Measurements from ENCODE around the gene SOWAHA.
A peak's percentile ranks its signal among the peaks of the same experiment; 100 is the strongest.

Gene SOWAHA

DNA sequence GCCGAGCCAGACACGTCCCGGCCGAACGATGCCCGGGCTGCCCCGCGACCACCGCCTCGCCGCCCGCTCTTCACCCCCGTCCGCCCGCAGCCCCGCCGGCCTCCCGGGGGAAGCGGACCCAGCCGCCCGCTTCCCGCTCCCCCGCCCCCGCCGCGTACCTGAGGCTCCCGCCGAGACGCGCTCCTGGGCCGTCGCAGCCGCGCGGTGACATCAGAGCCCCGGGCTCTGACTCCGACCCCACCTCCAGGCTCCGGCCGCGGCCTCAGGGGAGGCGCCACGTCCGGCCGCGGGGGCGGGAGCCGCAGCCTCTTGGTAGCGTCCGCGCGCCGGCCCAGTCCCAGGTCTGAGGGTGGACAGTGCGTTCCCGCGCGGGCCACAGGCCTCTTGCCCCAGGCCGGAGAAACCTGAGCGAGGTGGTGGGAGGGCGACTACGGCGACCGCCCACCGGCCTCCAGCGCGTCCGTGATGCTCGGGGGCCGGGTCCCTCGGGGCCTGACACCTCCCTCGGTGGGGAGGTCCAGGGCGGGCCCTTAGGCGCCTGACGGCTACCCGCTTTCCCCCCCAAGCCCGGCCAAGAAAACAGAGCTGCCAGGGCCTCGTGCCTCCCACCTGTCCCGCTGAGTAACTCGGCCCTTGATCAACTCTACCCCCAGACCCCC is 17.5 kb downstream of the SOWAHA start, which contains the start of gene SHROOM1:
Gene SHROOM1, minus strand, starts transcription at position 212 of the 659 bp plus-strand sequence. CDS start 4,507 bp downstream, outside the sequence.
- TF ChIP-seq TAF1 (IDR thresholded peaks at IDR 0.05; ENCODE audit: low read depth): peak; percentile 64
- TF ChIP-seq EP300 (IDR thresholded peaks at IDR 0.05; ENCODE audit: borderline replicate concordance): no peak
- TF ChIP-seq EGR1 (IDR thresholded peaks at IDR 0.05): peak; percentile 89

DNA sequence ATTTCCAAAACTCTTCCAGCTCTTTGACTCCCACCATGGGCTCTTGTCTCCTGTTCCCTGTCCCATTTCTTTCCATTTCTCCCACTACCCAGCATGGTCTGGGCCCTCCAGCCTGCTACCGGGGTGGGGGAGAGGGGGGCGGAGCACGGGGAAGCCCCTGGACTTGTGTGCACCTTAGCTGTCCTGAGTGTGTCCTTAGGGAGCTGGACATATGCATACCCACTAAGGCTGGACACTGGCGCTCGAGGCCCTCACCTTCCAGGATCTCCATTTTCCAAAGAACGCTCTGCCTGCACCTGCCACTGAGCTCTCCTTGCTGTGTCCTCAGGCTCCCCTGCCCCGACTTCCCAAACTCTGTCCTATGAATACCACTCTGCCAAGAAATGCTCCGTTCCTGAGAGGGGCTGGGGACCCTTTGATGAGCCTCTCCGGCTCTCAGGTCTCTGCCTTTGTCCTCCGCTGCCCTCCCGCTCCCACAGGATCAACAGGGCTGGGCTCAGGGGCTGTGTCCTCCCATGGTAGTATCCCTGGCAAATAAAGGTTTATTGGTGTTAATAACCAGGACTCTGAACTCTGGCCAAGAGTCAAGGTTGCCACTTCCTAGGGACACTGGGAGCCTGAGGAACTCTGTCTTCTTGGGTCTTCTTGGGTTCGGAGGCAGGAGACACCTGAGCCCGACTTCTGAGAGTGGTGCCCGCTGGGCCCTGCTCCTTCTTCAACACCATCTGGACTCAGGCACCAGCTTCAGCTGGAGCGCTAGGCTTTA is 18.2 kb downstream of the SOWAHA start:
- TF ChIP-seq TAF1 (IDR thresholded peaks at IDR 0.05; ENCODE audit: low read depth) (no peak), EGR1 (IDR thresholded peaks at IDR 0.05) (no peak), TEAD4 (IDR thresholded peaks at IDR 0.05) (no peak), ZBTB7A (IDR thresholded peaks at IDR 0.05; ENCODE audit: low read depth) (no peak), NFIC (IDR thresholded peaks at IDR 0.05) (no peak), CEBPB (IDR thresholded peaks at IDR 0.05) (no peak), EP300 (IDR thresholded peaks at IDR 0.05; ENCODE audit: borderline replicate concordance) (no peak), FOXM1 (IDR thresholded peaks at IDR 0.05; ENCODE audit: borderline replicate concordance, low read depth) (no peak), TCF12 (IDR thresholded peaks at IDR 0.05; ENCODE audit: low read depth) (no peak), RAD21 (IDR thresholded peaks at IDR 0.05; ENCODE audit: low read depth) (no peak), YY1 (IDR thresholded peaks at IDR 0.05; ENCODE audit: low read depth) (no peak)
- TF ChIP-seq, protein P1, sequence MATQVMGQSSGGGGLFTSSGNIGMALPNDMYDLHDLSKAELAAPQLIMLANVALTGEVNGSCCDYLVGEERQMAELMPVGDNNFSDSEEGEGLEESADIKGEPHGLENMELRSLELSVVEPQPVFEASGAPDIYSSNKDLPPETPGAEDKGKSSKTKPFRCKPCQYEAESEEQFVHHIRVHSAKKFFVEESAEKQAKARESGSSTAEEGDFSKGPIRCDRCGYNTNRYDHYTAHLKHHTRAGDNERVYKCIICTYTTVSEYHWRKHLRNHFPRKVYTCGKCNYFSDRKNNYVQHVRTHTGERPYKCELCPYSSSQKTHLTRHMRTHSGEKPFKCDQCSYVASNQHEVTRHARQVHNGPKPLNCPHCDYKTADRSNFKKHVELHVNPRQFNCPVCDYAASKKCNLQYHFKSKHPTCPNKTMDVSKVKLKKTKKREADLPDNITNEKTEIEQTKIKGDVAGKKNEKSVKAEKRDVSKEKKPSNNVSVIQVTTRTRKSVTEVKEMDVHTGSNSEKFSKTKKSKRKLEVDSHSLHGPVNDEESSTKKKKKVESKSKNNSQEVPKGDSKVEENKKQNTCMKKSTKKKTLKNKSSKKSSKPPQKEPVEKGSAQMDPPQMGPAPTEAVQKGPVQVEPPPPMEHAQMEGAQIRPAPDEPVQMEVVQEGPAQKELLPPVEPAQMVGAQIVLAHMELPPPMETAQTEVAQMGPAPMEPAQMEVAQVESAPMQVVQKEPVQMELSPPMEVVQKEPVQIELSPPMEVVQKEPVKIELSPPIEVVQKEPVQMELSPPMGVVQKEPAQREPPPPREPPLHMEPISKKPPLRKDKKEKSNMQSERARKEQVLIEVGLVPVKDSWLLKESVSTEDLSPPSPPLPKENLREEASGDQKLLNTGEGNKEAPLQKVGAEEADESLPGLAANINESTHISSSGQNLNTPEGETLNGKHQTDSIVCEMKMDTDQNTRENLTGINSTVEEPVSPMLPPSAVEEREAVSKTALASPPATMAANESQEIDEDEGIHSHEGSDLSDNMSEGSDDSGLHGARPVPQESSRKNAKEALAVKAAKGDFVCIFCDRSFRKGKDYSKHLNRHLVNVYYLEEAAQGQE (IDR thresholded peaks at IDR 0.05; ENCODE audit: low read depth): no peak

- TF ChIP-seq, protein P2, sequence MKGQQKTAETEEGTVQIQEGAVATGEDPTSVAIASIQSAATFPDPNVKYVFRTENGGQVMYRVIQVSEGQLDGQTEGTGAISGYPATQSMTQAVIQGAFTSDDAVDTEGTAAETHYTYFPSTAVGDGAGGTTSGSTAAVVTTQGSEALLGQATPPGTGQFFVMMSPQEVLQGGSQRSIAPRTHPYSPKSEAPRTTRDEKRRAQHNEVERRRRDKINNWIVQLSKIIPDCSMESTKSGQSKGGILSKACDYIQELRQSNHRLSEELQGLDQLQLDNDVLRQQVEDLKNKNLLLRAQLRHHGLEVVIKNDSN (IDR thresholded peaks at IDR 0.05): no peak
- TF ChIP-seq NFIC (IDR thresholded peaks at IDR 0.05) (no peak), TEAD4 (IDR thresholded peaks at IDR 0.05) (no peak), ZBTB7A (IDR thresholded peaks at IDR 0.05; ENCODE audit: low read depth) (no peak), RAD21 (IDR thresholded peaks at IDR 0.05; ENCODE audit: low read depth) (no peak), EP300 (IDR thresholded peaks at IDR 0.05; ENCODE audit: borderline replicate concordance) (no peak), TAF1 (IDR thresholded peaks at IDR 0.05; ENCODE audit: low read depth) (no peak), EGR1 (IDR thresholded peaks at IDR 0.05) (no peak), CREB1 (IDR thresholded peaks at IDR 0.05; ENCODE audit: low read depth) (no peak), TCF12 (IDR thresholded peaks at IDR 0.05; ENCODE audit: low read depth) (no peak), YY1 (IDR thresholded peaks at IDR 0.05; ENCODE audit: low read depth) (no peak), CEBPB (IDR thresholded peaks at IDR 0.05) (no peak), FOXM1 (IDR thresholded peaks at IDR 0.05; ENCODE audit: borderline replicate concordance, low read depth) (no peak)
- TF ChIP-seq, protein P3, sequence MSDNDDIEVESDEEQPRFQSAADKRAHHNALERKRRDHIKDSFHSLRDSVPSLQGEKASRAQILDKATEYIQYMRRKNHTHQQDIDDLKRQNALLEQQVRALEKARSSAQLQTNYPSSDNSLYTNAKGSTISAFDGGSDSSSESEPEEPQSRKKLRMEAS (IDR thresholded peaks at IDR 0.05): no peak
- TF ChIP-seq, protein P1 (IDR thresholded peaks at IDR 0.05; ENCODE audit: low read depth): no peak
Observed at GRCh38 chr5:132832612-132833011, 19.5 kb downstream of the SOWAHA start.

- no peak for TF ChIP-seq YY1 (IDR thresholded peaks at IDR 0.05; ENCODE audit: low read depth)
Observed at GRCh38 chr5:132834057-132834456, 21.0 kb downstream of the SOWAHA start.

DNA sequence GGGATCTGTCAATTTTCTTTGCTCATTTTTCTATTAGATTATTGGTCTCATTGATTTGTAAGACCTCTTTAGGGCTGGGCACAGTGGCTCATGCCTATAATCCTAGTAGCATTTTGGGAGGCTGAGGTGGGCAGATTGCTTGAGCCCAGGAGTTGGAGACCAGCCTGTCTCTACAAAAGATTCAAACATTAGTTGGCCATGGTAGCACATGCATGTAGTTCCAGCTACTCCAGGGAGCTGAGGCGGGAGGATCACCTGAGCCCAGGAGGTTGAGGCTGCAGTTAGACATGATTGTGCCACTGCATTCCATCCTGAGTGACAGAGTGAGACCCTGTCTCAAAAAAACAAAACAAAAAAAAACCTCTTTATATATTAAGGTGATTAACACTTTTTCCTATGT is 23.8 kb downstream of the SOWAHA start:
- TF ChIP-seq, protein P1 (IDR thresholded peaks at IDR 0.05; ENCODE audit: low read depth): no peak
- TF ChIP-seq NFIC (IDR thresholded peaks at IDR 0.05) (no peak), TAF1 (IDR thresholded peaks at IDR 0.05; ENCODE audit: low read depth) (no peak), ZBTB7A (IDR thresholded peaks at IDR 0.05; ENCODE audit: low read depth) (no peak), CEBPB (IDR thresholded peaks at IDR 0.05) (no peak), CREB1 (IDR thresholded peaks at IDR 0.05; ENCODE audit: low read depth) (no peak), RAD21 (IDR thresholded peaks at IDR 0.05; ENCODE audit: low read depth) (no peak), EP300 (IDR thresholded peaks at IDR 0.05; ENCODE audit: borderline replicate concordance) (no peak), FOXM1 (IDR thresholded peaks at IDR 0.05; ENCODE audit: borderline replicate concordance, low read depth) (no peak), TEAD4 (IDR thresholded peaks at IDR 0.05) (no peak), YY1 (IDR thresholded peaks at IDR 0.05; ENCODE audit: low read depth) (no peak), TCF12 (IDR thresholded peaks at IDR 0.05; ENCODE audit: low read depth) (no peak), EGR1 (IDR thresholded peaks at IDR 0.05) (no peak)
- TF ChIP-seq, protein P3 (IDR thresholded peaks at IDR 0.05): no peak
- TF ChIP-seq, protein P2 (IDR thresholded peaks at IDR 0.05): no peak
